Neutrophil (primary cell): ENCODE data around the gene TRIM60.
"Not testable (repeated sequence)": the region's sequence is repeated elsewhere in the genome, so short reads cannot be mapped to it uniquely, and the experiment has no call there.

Experiments used
- H3K27ac ChIP-seq: fragments of 200-600 bp; sonication (generic); 2 replicates; pipeline ENCODE4 v1.5.1; 2016; ENCODE audit warnings: mild to moderate bottlenecking, moderate library complexity
- H3K27me3 ChIP-seq: fragments of 200-600 bp; sonication (generic); 2 replicates; pipeline ENCODE4 v1.6.0; 2016; ENCODE audit warnings: mild to moderate bottlenecking
- H3K36me3 ChIP-seq: fragments of 200-600 bp; sonication (generic); 2 replicates; pipeline ENCODE4 v1.5.1; 2017
- H3K4me1 ChIP-seq, 2 experiments: fragments of 200-600 bp in 1 of 2; sonication (generic) in 1 of 2; 1 replicate in 1 of 2; 2 replicates in 1 of 2; pipeline versions ENCODE4 v1.5.1 to v1.6.1; 2013 to 2016; ENCODE audit warnings: low read depth in 1 of 2, low read length in 1 of 2, mild to moderate bottlenecking in 1 of 2, moderate library complexity in 1 of 2; ENCODE audit not compliant: control insufficient read depth in 1 of 2, insufficient read depth in 1 of 2
- H3K4me3 ChIP-seq, 2 experiments: fragments of 200-600 bp in 1 of 2; sonication (generic) in 1 of 2; 1 replicate in 1 of 2; 2 replicates in 1 of 2; pipeline ENCODE4 v1.5.1; 2013 to 2016; ENCODE audit warnings: low read depth in 1 of 2, low read length in 1 of 2, mild to moderate bottlenecking in 1 of 2, moderate library complexity in 1 of 2
- H3K9me3 ChIP-seq: fragments of 200-600 bp; sonication (generic); 2 replicates; pipeline ENCODE4 v1.5.1; 2016
- TF ChIP-seq, protein P1 (sequence below): fragments of 200-600 bp; sonication (generic); IDR thresholded peaks from 2 replicates; pipeline ENCODE4 v1.5.1; 2016; ENCODE audit warnings: antibody characterized with exemption

Gene TRIM60

DNA sequence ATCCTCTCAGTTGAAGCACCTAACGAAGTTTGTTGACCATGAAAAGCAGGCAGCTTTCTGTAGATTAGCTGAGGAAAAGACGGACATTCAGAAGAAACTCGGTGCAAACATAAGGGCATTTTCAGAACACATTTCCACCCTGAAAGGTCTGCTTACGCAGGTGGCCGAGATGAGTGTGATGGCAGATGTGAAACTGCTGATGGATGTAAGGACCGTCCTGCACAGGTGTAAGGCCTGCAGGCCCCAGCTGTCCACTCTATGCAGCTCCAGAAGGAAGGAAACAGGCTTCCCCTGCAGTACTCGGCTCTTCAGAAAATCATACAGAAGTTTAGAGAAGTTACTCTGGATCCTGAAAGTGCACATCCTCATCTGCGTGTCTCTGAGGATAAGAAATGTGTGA lies 20.8 kb upstream of the TRIM60 start:
- Histone ChIP-seq H3K9me3 (no peaks in the 10 kb centered on the region), H3K27ac (no peak overlapping the region), H3K36me3 (no peaks in the 10 kb centered on the region), H3K4me1 (no peaks in the 10 kb centered on the region), H3K27me3 (no peaks in the 10 kb centered on the region), H3K4me3 (no peak overlapping the region)
- TF ChIP-seq, protein P1, sequence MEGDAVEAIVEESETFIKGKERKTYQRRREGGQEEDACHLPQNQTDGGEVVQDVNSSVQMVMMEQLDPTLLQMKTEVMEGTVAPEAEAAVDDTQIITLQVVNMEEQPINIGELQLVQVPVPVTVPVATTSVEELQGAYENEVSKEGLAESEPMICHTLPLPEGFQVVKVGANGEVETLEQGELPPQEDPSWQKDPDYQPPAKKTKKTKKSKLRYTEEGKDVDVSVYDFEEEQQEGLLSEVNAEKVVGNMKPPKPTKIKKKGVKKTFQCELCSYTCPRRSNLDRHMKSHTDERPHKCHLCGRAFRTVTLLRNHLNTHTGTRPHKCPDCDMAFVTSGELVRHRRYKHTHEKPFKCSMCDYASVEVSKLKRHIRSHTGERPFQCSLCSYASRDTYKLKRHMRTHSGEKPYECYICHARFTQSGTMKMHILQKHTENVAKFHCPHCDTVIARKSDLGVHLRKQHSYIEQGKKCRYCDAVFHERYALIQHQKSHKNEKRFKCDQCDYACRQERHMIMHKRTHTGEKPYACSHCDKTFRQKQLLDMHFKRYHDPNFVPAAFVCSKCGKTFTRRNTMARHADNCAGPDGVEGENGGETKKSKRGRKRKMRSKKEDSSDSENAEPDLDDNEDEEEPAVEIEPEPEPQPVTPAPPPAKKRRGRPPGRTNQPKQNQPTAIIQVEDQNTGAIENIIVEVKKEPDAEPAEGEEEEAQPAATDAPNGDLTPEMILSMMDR: no peak

DNA sequence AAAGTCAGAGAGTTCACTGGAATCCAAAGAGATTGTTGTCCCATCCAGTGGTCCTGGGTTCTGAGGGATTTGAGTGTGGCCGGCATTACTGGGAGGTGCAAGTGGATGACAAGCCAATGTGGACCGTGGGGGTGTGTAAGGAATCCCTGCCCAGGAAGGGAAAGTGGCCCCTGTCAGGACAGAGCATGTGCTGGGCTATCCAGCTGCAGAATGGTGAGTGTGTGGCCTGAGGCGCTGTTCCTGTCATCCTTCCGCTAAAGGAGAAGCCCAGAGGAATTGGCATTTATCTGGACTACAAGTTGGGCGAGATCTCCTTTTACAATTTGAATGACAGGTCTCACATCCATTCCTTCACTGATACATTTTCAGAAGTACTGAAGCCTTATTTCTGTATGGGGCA lies 20.4 kb upstream of the TRIM60 start:
- no peaks in the 10 kb centered on the region for H3K36me3 ChIP-seq
- no peaks in the 10 kb centered on the region for H3K27me3 ChIP-seq
- no peaks in the 10 kb centered on the region for H3K4me1 ChIP-seq
- TF ChIP-seq, protein P1: no peak
- H3K27ac ChIP-seq: no peak overlapping the region
- no peak overlapping the region for H3K4me3 ChIP-seq
- H3K9me3 ChIP-seq: no peaks in the 10 kb centered on the region

DNA sequence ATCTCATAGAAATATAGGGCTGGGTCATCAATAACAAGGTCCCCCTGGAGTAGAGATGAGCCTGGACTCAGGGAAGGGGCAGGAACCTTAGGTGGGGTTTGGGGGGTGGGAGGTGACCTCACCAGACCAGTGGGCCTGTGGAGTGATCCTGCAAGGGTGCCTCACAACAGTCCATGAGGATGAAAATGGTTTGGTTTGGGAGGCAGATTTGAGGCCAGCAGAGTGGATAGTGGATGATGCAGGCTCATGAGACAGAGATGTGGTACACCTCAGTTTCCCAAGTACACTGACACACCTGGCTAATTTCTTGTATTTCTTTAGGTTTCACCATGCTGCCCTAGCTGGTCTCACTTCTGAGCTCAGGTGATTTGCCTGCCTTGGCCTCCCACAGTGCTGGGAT lies 18.1 kb upstream of the TRIM60 start:
- no peaks in the 10 kb centered on the region for H3K36me3 ChIP-seq
- H3K27me3 ChIP-seq: no peaks in the 10 kb centered on the region
- no peaks in the 10 kb centered on the region for H3K9me3 ChIP-seq
- TF ChIP-seq, protein P1: no peak
- H3K27ac ChIP-seq: no peak overlapping the region
- no peak overlapping the region for H3K4me3 ChIP-seq
- H3K4me1 ChIP-seq: no peaks in the 10 kb centered on the region

DNA sequence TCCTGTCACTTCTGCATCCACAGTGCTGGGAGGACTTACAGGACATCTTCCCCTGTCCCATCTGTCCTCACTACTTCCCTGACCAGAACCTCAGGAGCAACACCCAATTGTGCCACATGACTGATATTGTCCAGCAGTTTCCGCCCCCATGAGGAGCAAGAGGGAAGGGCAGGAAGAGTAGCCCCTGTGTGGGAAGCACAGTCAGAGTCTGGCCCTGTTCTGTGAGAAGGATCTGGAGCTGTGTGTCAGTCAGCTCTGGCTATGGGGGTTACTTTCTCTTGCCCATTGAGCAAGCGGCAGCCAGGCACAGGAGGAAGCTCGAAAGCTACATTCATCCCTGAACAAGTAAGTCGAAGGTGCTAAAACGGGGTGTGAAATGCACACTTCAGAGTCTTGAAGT lies 14.8 kb upstream of the TRIM60 start:
- no peaks in the 10 kb centered on the region for H3K9me3 ChIP-seq
- H3K27me3 ChIP-seq: no peaks in the 10 kb centered on the region
- H3K27ac ChIP-seq: no peak overlapping the region
- H3K4me1 ChIP-seq: no peaks in the 10 kb centered on the region
- H3K36me3 ChIP-seq: no peaks in the 10 kb centered on the region
- TF ChIP-seq, protein P1: no peak
- H3K4me3 ChIP-seq: no peak overlapping the region

DNA sequence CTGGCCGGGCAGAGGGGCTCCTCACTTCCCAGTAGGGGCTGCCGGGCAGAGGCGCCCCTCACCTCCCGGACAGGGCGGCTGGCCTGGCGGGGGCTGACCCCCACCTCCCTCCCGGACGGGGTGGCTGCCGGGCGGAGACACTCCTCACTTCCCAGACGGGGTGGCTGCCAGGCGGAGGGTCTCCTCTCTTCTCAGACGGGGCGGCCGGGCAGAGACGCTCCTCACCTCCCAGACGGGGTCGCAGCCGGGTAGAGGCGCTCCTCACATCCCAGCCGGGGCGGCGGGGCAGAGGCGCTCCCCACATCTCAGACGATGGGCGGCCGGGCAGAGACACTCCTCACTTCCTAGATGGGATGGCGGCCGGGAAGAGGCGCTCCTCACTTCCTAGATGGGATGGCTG lies 11.8 kb upstream of the TRIM60 start:
- not testable (repeated sequence) for H3K27me3 ChIP-seq, H3K27ac ChIP-seq, H3K4me3 ChIP-seq

DNA sequence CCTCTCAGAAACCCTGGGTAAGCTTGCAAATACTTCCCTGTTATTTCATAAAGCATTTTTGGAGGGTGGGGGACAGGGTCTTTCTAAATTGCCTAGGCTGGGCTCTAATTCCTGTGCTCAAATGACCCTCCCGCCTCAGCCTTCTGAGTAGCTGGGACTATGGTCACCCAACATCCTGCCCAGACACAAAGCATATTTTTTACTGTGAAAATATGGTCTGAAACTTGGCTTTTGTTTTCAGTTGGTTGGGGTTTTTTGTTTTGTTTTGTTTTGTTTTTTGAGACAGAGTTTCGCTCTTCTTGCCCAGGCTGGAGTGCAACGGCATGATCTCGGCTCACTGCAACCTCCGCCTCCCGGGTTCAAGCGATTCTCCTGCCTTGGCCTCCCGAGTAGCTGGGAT lies 6.0 kb upstream of the TRIM60 start:
- H3K9me3 ChIP-seq, H3K36me3 ChIP-seq, H3K4me3 ChIP-seq, H3K4me1 ChIP-seq, H3K27me3 ChIP-seq, H3K27ac ChIP-seq: not testable (repeated sequence)

More for the DNA sequence above, 11.8 kb upstream of the TRIM60 start:
- not testable (repeated sequence) for H3K9me3 ChIP-seq, H3K4me1 ChIP-seq, H3K36me3 ChIP-seq

DNA sequence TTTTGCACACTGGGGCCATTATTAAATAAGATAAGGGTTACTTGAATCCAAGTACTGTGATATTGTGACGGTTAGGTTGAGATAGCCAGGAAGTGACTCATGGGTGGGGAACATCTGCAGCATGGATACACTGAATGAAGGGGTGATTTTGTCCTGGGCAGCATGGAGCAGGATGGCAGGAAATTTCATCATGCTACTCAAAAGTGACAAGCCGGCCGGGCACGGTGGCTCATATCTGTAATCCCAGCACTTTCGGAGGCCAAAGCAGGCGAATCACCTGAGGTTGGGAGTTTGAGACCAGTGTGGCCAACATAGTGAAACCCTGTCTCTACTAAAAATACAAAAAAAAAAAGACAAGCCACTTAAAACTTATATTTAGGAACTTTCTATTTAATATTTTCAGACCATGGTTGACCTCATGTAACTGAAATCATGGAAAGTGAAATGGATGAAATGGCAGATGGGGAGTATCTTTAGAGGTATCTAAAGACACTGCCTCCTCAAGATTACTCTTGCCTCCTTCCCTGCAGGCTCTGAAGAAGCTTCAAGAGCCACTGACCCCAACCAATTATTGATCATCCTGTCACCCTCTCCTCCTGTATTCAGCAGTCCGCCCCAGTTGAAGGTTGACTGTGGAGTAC lies 3.9 kb upstream of the TRIM60 start:
- Histone ChIP-seq H3K4me3 (no peak overlapping the region), H3K27me3 (no peaks in the 10 kb centered on the region), H3K27ac (no peak overlapping the region), H3K4me1 (no peaks in the 10 kb centered on the region), H3K9me3 (no peaks in the 10 kb centered on the region), H3K36me3 (no peaks in the 10 kb centered on the region)
- TF ChIP-seq, protein P1: no peak
